Endothelial cell of umbilical vein (primary cell): Measurements from ENCODE around the gene WLS. TPM values are rescaled to one million over a fixed set of nuclear protein-coding genes. Genes with fewer than 3 reads are reported as not detected.

Source experiments
- BruUV-seq: library from RNA; stranded (reverse); fragments of 400-500 nt; replicated peaks from 2 replicates; lab custom pipeline; 2021; lab: Mats Ljungman, UMichigan
- CTCF ChIA-PET: fragments of 300-600, 350-600 bp; sonication (Branson Sonifier 250); formaldehyde crosslinking; loops from one replicate; lab custom pipeline; 2021; ENCODE audit warnings: antibody characterized with exemption, inconsistent platforms; lab: Charles Lee
- POLR2A ChIA-PET: fragments of 300-600, 350-600 bp; sonication (Branson Sonifier 250); formaldehyde crosslinking; loops from one replicate; lab custom pipeline; 2021; ENCODE audit warnings: antibody characterized with exemption, inconsistent platforms; lab: Charles Lee
- DNase-seq: peaks from one replicate; pipeline ENCODE4 v3.0.0-alpha.2; 2011; ENCODE audit warnings: low read depth, low spot score
- FAIRE-seq: peaks from 2 replicates; lab custom pipeline; 2011; peaks lifted over from hg19 to GRCh38; lab: Jason Lieb, UNC
- H2AFZ ChIP-seq: 2 replicates; pipeline ENCODE4 v1.6.0; 2012; ENCODE audit warnings: low read depth, low read length, control low read depth, inconsistent platforms
- H3K27ac ChIP-seq: 2 replicates; pipeline ENCODE4 v1.5.1; 2011; ENCODE audit warnings: low read depth, mild to moderate bottlenecking, control low read depth, low read length, moderate library complexity; ENCODE audit not compliant: insufficient read depth
- H3K27me3 ChIP-seq, 2 experiments: 2 replicates each; pipeline versions ENCODE4 v1.6.0 to v1.6.1; 2011; ENCODE audit warnings: low read length in 2 of 2, mixed read lengths in 1 of 2; ENCODE audit not compliant: control insufficient read depth in 2 of 2, insufficient read depth in 2 of 2
- H3K36me3 ChIP-seq, 2 experiments: 2 replicates in 1 of 2; 3 replicates in 1 of 2; pipeline ENCODE4 v1.5.1; 2011; ENCODE audit warnings: low read length in 2 of 2, mild to moderate bottlenecking in 1 of 2, moderate library complexity in 1 of 2; ENCODE audit not compliant: control insufficient read depth in 2 of 2, insufficient read depth in 2 of 2; ENCODE audit errors: extremely low read depth in 1 of 2
- H3K4me1 ChIP-seq: 3 replicates; pipeline ENCODE4 v1.5.1; 2011; ENCODE audit warnings: mild to moderate bottlenecking, low read length; ENCODE audit not compliant: control insufficient read depth, insufficient read depth; ENCODE audit errors: extremely low read depth
- H3K4me2 ChIP-seq: 2 replicates; pipeline ENCODE4 v1.6.1; 2011; ENCODE audit warnings: low read length, control low read depth, mixed read lengths; ENCODE audit not compliant: insufficient read depth
- H3K4me3 ChIP-seq, 3 experiments: fragments of 200-600 bp in 1 of 3; sonication (generic), shearing (Covaris generic) in 1 of 3; replicated peaks in 1 of 3; 2 replicates each; pipeline ENCODE4 v1.5.1; 2011 to 2016; ENCODE audit warnings: control low read depth in 3 of 3, low read length in 3 of 3, mild to moderate bottlenecking in 2 of 3, inconsistent platforms in 1 of 3, low read depth in 1 of 3, moderate library complexity in 1 of 3; ENCODE audit not compliant: insufficient read depth in 1 of 3
- H3K79me2 ChIP-seq: 2 replicates; pipeline ENCODE4 v1.6.0; 2012; ENCODE audit warnings: low read length, inconsistent platforms; ENCODE audit not compliant: control insufficient read depth, insufficient read depth
- H3K9ac ChIP-seq: replicated peaks from 2 replicates; pipeline ENCODE3; 2011; ENCODE audit warnings: low read length, control low read depth; ENCODE audit not compliant: insufficient read depth; ENCODE audit errors: extremely low read depth
- H3K9me1 ChIP-seq: replicated peaks from 3 replicates; pipeline ENCODE4 v1.6.0; 2011; ENCODE audit warnings: mild to moderate bottlenecking, low read length; ENCODE audit not compliant: control insufficient read depth, insufficient read depth; ENCODE audit errors: extremely low read depth
- H3K9me3 ChIP-seq: replicated peaks from 2 replicates; pipeline ENCODE4 v1.5.1; 2012; ENCODE audit warnings: low read length, inconsistent platforms; ENCODE audit not compliant: control insufficient read depth, insufficient read depth
- H4K20me1 ChIP-seq: replicated peaks from 2 replicates; pipeline ENCODE3; 2011; ENCODE audit warnings: mild to moderate bottlenecking, low read length; ENCODE audit not compliant: control insufficient read depth, insufficient read depth; ENCODE audit errors: extremely low read depth
- EZH2 ChIP-seq: IDR thresholded peaks from 2 replicates; pipeline ENCODE4 v1.6.1; 2012; ENCODE audit warnings: borderline replicate concordance, low read depth, mild to moderate bottlenecking, moderate library complexity, low read length, inconsistent platforms; ENCODE audit not compliant: severe bottlenecking
- FOS ChIP-seq: IDR thresholded peaks from 2 replicates; pipeline ENCODE4 v1.6.1; 2011; ENCODE audit warnings: mild to moderate bottlenecking, low read length, moderate library complexity, borderline replicate concordance; ENCODE audit not compliant: insufficient read depth
- GATA2 ChIP-seq: IDR thresholded peaks from 2 replicates; pipeline ENCODE4 v1.7.0; 2011; ENCODE audit warnings: low read depth, mild to moderate bottlenecking, moderate library complexity, mixed read lengths, low read length; ENCODE audit not compliant: insufficient read length, insufficient read depth
- JUN ChIP-seq: IDR thresholded peaks from 2 replicates; pipeline ENCODE4 v1.6.1; 2011; ENCODE audit warnings: borderline replicate concordance, low read depth; ENCODE audit not compliant: insufficient read length, insufficient read depth
- MAX ChIP-seq: IDR thresholded peaks from 2 replicates; pipeline ENCODE4 v1.6.1; 2011; ENCODE audit not compliant: insufficient read depth, insufficient read length
- MYC ChIP-seq: IDR thresholded peaks from one replicate; pipeline ENCODE4 v1.6.1; 2011; ENCODE audit warnings: mild to moderate bottlenecking, low read depth, low read length
- POLR2A ChIP-seq: IDR thresholded peaks from 2 replicates; pipeline ENCODE4 v1.6.1; 2012; ENCODE audit warnings: low read depth, mild to moderate bottlenecking, control low read depth, low read length
- POLR2AphosphoS5 ChIP-seq: IDR thresholded peaks from 2 replicates; pipeline ENCODE4 v1.6.1; 2012; ENCODE audit warnings: low read depth, mild to moderate bottlenecking, control low read depth, low read length, moderate library complexity; ENCODE audit not compliant: insufficient read depth
- dilution Hi-C: fragments of 300-500 bp; cut with MboI; formaldehyde crosslinking; loops from one replicate; pipeline ENCODE4 v1.15.0; 2019; ENCODE audit warnings: low sequenced_read_pairs; ENCODE audit not compliant: extremely low pct_ligation_motif_present
- intact Hi-C: fragments of 100-400 bp; cut with micrococcal nuclease; formaldehyde crosslinking; loops from one replicate; pipeline ENCODE4 v1.10.0; 2022
- polyA plus RNA-seq, 4 experiments: library from polyadenylated mRNA; depleted of rRNA in 3 of 4; stranded (reverse) in 3 of 4; unstranded in 1 of 4; fragments of >200 nt; gene quantifications; 2 replicates each; pipeline versions ENCODE4 v1.2.1 to v1.2.3, GENCODE V29; 2011 to 2012; ENCODE audit warnings: missing spikeins in 1 of 4
- total RNA-seq: library from RNA; stranded (reverse); gene quantifications from 2 replicates; pipeline ENCODE4 v1.2.3, GENCODE V29; 2021
- TF ChIP-seq, protein P1 (sequence below), 2 donors: IDR thresholded peaks; 1 replicate in 1 of 2; 2 replicates in 1 of 2; pipeline ENCODE4 v1.5.1; 2011; ENCODE audit warnings: low read length in 2 of 2, mild to moderate bottlenecking in 2 of 2, moderate library complexity in 2 of 2, control low read depth in 1 of 2, inconsistent platforms in 1 of 2, low read depth in 1 of 2; ENCODE audit not compliant: insufficient read depth in 1 of 2; ENCODE audit errors: extremely low read depth in 1 of 2

Gene WLS
- total and polyA plus RNA-seq, 2 donors (not counting 3 experiments of a cell fraction or from before 2014, with no cell fraction given): 121 to 199 TPM

- Histone ChIP-seq H2AFZ (no peak overlapping the region), H3K9me3 (no peaks in the 10 kb centered on the region), H3K9ac (no peak overlapping the region), H3K4me2 (no peak overlapping the region), H4K20me1 (no peaks in the 10 kb centered on the region), H3K36me3 (peaks cover 0 to 7% of the 10 kb centered on the region in 2 experiments), H3K27me3 (no peaks in the 10 kb centered on the region), H3K79me2 (peaks cover 2% of the 10 kb centered on the region), H3K9me1 (no peaks in the 10 kb centered on the region), H3K27ac (no peak overlapping the region), H3K4me1 (no peaks in the 10 kb centered on the region), H3K4me3 (no peak overlapping the region)
- TF ChIP-seq FOS (no peak), POLR2A (no peak), GATA2 (no peak), MAX (no peak), POLR2AphosphoS5 (no peak), MYC (no peak), JUN (no peak), EZH2 (no peak)
- TF ChIP-seq, protein P1, sequence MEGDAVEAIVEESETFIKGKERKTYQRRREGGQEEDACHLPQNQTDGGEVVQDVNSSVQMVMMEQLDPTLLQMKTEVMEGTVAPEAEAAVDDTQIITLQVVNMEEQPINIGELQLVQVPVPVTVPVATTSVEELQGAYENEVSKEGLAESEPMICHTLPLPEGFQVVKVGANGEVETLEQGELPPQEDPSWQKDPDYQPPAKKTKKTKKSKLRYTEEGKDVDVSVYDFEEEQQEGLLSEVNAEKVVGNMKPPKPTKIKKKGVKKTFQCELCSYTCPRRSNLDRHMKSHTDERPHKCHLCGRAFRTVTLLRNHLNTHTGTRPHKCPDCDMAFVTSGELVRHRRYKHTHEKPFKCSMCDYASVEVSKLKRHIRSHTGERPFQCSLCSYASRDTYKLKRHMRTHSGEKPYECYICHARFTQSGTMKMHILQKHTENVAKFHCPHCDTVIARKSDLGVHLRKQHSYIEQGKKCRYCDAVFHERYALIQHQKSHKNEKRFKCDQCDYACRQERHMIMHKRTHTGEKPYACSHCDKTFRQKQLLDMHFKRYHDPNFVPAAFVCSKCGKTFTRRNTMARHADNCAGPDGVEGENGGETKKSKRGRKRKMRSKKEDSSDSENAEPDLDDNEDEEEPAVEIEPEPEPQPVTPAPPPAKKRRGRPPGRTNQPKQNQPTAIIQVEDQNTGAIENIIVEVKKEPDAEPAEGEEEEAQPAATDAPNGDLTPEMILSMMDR (IDR thresholded peaks at IDR 0.05; ENCODE audit: extremely low read depth in 1 of 2, insufficient read depth in 1 of 2, low read depth in 1 of 2, low read length in 2 of 2): no peak
- no TSS peak for BruUV-seq
- CTCF ChIA-PET: interaction anchor here (1.5 kb wide), 2 partner anchors 47 to 175 kb away, joined by 5 to 7 read pairs; no protein-coding TSS in a partner anchor
- dilution Hi-C loops (no loop called here), intact Hi-C loops (no loop called here)
- DNase-seq: no peak
- POLR2A ChIA-PET: interaction anchor here (1.6 kb wide), 1 partner anchor 65 kb away, joined by 4 read pairs; the partner anchor contains the start of gene WLS
- peak; percentile 8 for FAIRE-seq
Measured at GRCh38 chr1:68167211-68167610, 65.1 kb downstream of the WLS start.
